ENCODE measurements around the gene FUBP1.
"Not testable (repeated sequence)": the region's sequence is repeated elsewhere in the genome, so short reads cannot be mapped to it uniquely, and the experiment has no call there.

FUBP1 gene

DNA sequence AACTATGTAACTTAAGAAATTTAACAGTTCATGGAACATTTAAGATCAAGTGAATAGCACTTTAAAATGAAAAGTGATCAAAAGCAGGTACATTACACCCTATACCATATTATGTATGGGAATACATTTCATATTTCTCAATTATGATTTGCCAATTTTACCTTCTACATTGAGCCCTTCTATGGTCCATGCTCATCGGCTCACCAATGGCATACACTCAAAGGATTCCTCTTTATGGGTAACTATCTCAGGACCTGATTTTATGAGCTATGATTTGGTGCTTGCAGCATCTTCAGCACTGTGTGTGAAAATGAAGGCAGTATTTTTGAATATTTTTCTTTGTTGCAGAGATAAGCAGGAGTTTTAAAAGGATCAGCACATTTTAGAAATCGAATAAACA lies 33.5 kb downstream of the FUBP1 start:
- ATAC-seq: no peak
- no peak for DNase-seq

DNA sequence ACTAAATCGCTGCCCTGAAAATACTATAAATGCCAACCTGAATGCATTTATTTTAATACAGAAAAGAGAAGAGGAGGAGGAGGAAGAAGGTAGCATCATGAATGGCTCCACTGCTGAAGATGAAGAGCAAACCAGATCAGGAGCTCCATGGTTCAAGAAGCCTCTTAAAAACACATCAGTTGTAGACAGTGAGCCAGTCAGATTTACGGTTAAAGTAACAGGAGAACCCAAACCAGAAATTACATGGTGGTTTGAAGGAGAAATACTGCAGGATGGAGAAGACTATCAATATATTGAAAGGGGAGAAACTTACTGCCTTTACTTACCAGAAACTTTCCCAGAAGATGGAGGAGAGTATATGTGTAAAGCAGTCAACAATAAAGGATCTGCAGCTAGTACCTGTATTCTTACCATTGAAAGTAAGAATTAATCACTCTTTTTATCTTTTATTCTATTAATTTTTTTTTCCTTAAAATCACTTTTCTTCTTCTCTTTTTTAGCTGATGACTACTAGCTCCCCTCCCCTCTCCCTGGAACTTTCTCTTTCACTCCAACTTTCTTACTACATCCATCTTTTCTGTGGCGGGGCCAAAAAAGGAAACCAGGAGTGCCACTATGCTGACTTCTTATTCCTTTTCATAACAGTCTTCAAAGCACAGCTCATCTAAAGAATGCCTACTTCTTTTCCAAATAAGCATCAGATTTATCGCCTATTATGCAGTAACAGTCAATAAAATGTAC lies 36.3 kb downstream of the FUBP1 start:
- ATAC-seq: no peak

DNA sequence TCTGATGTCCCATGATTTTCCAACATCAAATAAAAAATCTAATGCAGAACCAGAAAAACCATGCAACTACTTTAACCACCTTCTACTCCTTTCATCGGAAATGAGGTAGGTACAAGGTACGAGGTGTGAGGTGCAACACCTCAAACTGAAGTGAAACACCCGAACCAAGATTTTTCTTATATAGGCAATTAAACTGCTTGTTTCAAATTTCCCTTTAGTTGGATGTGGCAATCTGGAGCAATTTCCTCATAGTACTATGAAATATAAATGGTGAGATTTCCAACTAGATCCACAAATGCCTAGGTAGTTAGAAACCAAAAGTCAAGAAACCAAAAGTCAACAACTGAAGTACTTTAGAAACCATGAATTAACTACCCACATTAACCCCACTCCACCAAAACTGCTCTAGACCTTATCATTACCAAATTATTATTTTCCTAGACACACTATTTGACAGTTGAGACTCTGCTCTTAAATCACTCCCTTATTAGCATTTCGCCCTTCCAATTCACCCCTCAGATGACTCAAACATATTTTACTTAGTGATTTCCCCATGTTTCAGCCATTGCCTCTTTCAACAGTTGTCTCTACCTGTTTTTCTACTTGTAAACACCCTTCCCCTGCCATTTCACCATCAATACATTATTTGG lies 37.8 kb downstream of the FUBP1 start:
- no peak for DNase-seq
- ATAC-seq: peak; percentile 40

More for the DNA sequence above, 36.3 kb downstream of the FUBP1 start:
- no peak for DNase-seq

DNA sequence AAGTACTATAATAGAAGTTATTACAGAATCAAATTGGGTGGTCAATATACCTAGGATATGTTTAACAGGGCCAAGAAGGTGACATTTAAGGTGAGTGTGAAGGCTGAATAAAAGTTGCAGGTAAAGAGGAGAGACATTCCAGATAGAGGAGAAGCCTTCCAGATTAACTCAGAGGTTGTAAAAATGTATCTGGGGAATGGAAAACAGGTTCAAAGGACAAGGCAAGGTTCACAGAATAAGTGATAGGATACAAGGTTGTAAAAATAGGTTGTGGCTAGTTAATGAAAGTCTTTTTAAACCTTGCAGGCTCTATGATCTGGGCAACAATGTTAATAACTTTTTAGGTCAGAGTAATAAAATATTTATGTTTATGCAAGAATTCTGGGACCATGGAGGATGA lies 40.2 kb downstream of the FUBP1 start:
- DNase-seq: no peak

DNA sequence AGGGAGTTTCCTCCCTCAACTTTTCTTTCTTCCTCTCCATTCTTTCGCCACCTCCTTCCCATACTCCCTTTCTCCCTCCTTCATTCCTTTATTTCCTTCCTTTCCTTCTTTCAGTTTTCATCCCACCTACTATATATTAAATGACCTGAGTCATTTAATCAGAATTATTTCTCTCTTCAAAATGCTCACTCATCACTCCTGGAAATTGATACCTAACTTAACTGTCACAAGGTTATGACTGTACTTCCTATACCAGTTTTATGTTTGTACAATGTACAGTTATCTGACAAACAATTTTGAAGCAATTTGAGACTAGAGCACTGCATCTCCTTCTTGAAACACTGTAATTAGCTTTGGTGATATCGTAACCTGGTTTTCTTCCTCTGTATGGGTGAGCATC lies 49.1 kb downstream of the FUBP1 start:
- DNase-seq (no peak), ATAC-seq (no peak)

More for the DNA sequence above, 40.2 kb downstream of the FUBP1 start:
- no peak for ATAC-seq

DNA sequence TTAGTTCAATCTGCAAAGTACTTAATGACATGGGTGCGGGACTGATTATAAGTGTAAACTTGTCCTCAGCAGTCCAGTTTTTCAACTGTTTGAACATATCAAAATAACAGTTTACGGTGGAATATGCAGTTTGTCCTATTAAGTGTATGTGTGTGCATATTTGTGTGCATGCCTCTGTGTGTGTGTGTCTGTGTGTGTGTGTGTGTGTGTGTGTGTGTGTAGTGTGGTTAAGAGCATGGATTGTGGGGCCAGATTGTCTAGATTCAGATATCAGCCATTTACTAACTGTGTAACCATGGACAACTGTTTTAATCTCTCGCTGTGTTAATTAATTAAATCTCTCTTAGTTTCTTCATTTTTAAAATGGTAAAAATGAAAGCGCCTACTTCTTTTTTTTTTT lies 51.5 kb downstream of the FUBP1 start:
- ATAC-seq (no peak), DNase-seq (no peak)

DNA sequence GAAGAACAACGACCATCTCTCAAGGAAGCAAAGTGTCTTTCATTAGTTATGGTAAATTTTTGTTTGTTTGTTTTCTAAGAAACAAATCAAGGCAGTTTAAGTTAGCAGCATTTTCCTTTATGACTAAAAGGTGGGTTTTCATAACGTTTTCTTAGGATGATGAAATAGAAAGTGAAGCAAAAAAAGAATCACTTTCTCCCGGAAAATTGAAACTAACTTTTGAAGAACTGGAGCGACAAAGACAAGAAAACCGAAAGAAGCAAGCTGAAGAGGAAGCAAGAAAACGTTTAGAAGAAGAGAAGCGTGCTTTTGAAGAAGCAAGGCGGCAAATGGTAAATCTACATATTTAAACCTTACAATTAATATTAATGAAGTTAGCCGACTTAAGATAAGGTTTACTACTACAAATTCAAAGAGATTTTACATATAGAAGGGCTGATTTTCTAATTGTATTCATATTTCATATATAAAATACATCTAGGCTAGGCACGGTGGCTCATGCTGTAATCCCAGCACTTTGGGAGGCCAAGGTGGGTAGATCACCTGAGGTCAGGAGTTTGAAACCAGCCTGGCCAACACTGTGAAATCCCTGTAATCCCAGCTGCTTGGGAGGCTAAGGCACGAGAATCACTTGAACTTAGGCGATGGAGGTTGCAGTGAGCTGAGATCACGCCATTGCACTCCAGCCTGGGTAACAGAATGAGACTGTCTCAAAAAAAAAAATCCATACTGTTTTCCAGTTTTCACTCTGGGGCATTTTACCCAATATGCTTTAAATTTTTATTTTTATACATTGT lies 52.1 kb downstream of the FUBP1 start:
- no peak for DNase-seq

DNA sequence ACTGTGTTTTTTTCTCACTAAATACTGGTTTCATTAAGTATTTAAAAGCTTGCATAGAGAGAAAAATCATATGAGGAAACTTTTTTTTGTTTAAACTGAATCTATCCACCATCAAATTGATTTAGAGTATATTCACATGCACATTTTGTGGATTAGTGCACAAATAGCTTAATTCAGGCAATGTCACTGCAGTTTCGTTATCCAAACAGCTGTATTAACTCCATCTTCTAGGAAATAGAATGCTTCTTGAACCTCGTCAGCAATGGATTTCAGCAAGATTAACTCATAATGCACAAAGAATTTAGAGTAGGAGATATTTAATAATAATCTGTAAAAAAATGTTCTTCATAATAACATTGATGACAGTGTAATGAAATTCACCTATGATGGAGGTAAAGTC lies 52.9 kb downstream of the FUBP1 start:
- no peak for ATAC-seq
- no peak for DNase-seq

More for the DNA sequence above, 52.1 kb downstream of the FUBP1 start:
- no peak for ATAC-seq

DNA sequence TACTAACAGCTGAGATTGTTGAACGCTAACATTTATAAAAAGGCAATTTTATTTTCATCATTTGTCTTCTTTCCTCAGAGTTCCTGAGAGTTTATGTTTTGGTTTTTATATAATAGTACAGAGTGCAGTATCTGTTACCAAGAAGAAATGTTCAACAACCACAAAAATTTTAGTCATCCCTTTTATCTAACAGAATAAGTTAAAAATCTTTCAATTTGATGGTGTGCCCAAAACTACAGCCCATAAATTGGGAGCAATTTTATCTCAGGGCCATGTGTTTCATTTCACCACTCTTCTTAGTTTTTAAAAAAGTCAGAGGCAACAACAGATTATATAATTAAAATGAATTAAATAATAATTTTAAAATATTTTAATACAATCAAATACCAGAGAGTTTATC lies 53.4 kb downstream of the FUBP1 start:
- DNase-seq: no peak
- ATAC-seq: no peak

DNA sequence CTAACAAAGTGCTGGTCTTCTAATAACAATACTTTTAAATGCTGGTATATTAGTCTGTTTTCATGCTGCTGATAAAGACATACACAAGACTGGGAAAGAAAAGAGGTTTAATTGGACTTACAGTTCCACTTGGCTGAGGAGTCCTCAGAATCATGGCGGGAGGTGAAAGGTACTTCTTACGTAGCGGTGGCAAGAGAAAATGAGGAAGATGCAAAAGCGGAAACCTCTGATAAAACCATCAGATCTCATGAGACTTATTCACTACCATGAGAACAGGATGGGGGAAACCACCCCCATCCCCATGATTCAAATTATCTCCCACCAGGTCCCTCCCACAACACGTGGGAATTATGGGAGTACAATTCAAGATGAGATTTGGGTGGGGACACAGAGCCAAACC lies 60.0 kb downstream of the FUBP1 start:
- not testable (repeated sequence) for DNase-seq, ATAC-seq

DNA sequence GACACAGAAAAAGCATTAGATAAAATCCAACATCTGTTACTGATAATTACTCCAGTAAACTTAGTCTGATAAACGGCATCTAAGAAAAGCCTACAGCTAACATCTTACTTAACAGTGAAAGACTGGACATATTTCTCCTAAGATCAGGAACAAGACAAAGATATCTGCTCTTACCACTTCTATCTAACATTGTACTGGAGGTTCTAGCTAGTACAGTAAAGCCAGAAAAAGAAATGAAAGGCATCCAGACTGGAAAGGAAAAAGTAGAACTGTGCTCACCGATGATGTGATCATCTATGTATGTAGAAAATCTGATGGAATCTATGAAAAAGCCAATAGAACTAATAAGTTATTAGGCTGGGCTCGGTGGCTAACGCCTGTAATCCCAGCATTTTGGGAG lies 68.8 kb downstream of the FUBP1 start:
- ATAC-seq (no peak), DNase-seq (no peak)

DNA sequence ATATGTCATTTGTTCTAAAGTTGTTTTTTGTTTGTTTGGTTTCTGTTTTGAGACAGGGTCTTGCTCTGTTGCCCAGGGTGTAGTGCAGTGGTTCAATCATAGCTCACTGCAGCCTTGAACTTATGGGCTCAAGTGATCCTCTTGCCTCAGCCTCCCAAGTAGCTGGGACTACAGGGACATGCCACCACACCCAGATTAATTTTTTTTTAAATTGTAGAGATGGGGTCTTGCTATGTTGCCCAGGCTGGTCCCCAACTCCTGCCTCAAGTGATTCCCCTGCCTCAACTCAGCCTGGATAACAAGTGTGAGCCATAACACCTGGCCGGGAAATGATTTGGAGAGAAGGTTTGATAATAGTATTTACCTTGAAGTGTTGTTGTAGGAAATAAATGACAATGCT lies 72.2 kb downstream of the FUBP1 start:
- DNase-seq (no peak), ATAC-seq (no peak)

DNA sequence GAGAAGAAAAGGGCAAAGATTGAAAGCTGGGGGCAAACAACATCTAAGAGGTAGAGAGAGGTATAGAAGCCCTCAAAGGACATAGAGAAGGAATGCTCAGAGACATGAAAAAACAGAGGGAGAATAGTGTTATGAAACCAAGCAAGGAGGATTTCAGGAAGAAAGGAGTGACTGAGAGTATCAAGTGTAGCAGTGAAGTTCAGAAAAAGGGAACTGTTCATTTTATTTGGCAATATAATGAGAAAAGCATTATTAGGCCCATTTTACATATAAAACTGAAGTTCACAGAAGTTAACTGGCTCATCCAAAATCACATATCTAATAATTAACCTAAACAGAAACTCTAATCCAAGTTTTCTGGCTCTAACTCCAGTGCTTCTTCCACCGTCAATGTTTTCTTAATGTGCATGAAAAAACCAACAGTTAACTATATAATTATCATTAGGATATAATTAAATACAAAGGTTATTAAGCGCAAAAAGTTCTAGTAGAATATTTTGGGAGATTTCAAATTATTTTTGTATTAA lies 72.8 kb downstream of the FUBP1 start:
- DNase-seq (no peak), ATAC-seq (no peak)

DNA sequence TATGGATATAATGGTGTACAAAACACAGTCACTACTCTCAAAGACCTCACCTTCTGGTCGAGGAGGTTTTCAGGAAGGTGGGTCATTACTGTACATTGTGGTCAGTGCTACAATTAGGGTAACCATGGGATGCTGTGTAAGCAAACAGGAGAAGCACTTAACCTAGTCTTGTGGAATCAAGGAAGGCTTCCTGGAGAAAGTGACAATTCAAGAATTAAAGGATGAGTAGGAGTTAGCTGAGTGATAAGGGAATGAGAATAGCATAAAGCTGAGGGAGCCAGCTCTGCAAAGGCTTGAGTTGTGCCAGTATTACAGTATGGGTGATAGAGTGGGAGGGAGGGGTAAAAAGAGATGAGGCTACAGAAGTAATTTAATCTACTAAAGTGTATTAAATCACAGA lies 73.3 kb downstream of the FUBP1 start:
- ATAC-seq (no peak), DNase-seq (no peak)

DNA sequence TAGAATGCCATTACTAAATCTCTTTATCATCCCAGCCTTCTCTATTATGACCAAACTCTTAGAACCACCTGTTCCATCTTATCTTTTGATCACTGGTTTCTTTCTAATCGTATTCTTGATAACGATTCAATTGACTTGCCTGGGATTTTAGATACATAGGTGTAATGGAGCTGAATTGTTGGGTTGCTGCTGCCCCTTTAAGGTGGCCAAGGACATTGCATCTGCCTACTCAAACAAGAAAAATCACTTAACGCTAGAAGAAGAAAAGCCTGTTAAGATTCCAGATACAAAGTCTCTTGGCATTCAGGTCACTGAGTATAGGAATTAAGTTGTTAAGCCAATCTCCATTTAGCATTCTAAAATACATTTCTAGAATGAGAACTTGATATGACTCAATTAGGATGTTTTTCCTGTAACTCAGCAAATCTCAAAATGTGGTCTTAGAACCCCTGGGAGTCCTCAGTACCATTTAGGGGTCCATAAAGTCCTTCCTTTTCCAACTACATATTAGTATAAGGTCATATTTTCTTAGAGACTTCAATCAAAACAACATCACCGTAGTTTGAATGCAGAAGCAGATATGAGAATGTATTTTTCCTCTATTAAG lies 78.1 kb downstream of the FUBP1 start:
- ATAC-seq (peak; percentile 49), DNase-seq (no peak)

DNA sequence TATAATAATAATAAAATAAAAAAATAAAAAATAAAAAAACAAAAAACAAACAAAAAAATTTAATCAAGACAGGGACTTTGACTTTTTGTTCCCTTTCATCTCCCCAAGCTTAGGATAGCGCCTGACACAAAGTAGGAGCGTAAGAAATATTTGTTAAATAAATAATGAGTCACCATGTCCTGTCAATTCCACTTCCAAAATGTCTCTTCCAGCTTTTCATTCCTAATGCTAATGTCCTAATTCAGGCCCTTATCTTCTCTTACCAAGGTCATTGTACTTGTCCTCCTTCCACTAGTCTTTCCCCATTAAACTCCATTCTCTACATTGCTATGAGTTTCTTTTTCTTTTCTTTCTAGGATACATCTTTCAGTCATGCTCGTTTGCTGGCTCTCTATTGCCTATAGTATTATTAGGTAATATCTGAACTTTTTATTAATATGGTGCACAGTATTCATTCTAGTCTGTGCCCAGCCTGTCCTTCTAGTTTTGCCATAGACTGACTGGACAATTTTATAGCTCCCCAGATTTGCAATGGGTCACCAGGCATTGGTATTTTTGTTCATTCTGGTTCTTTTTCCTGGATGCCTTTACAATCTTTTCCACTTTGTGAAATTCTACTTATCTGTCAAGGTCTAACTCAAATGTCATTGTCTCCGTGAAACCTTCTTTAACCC lies 79.1 kb downstream of the FUBP1 start:
- DNase-seq (no peak), ATAC-seq (no peak)

Measured in stimulated activated naive CD8-positive, alpha-beta T cell treated with anti-CD3 and anti-CD28 coated beads, Interleukin-15, Interleukin-2, amounts not matched to agents 100 U/mL and 50 U/mL, for 24 hours (primary cell).